HL-60 (cell line): ENCODE results near the gene SLC25A46.

Experiments used
- DNase-seq, 2 experiments: peaks; one replicate each; pipeline ENCODE4 v3.0.0-alpha.2; 2010 to 2020; ENCODE audit warnings: low read depth in 1 of 2, low spot score in 1 of 2
- H3K27ac ChIP-seq: fragments of 250-450 bp; sonication (Bioruptor Pico); replicated peaks from 2 replicates; pipeline ENCODE4 v1.5.1; 2020; ENCODE audit warnings: mild to moderate bottlenecking, moderate library complexity
- H3K27me3 ChIP-seq: fragments of 250-450 bp; sonication (Bioruptor Pico); 2 replicates; pipeline ENCODE4 v1.5.1; 2021; ENCODE audit warnings: mild to moderate bottlenecking, moderate library complexity; ENCODE audit not compliant: insufficient read depth, poor library complexity, severe bottlenecking
- H3K4me3 ChIP-seq: replicated peaks from 2 replicates; pipeline ENCODE4 v1.5.1; 2011; ENCODE audit warnings: mild to moderate bottlenecking, control low read depth, low read length; ENCODE audit not compliant: insufficient read depth
- CTCF ChIP-seq: IDR thresholded peaks from one replicate; pipeline ENCODE4 v1.5.1; 2011; ENCODE audit warnings: low read length, control low read depth, inconsistent platforms; ENCODE audit not compliant: insufficient read depth
- GABPA ChIP-seq: IDR thresholded peaks from 2 replicates; pipeline ENCODE4 v1.6.1; 2012; ENCODE audit warnings: low read depth
- POLR2AphosphoS5 ChIP-seq: IDR thresholded peaks from 2 replicates; pipeline ENCODE4 v1.6.1; 2012; ENCODE audit warnings: low read depth
- REST ChIP-seq: IDR thresholded peaks from 2 replicates; pipeline ENCODE4 v1.6.1; 2012; ENCODE audit warnings: low read depth; ENCODE audit not compliant: insufficient replicate concordance
- SPI1 ChIP-seq: IDR thresholded peaks from 2 replicates; pipeline ENCODE4 v1.6.1; 2012; ENCODE audit warnings: low read depth, mild to moderate bottlenecking, borderline replicate concordance

Gene SLC25A46

GRCh38 chr5:110753600-110753999, 14.8 kb downstream of the SLC25A46 start:
- no peak for TF ChIP-seq GABPA
- no peak for TF ChIP-seq CTCF
- TF ChIP-seq SPI1: no peak
- TF ChIP-seq POLR2AphosphoS5: no peak
- TF ChIP-seq REST: no peak
- no peaks in the 10 kb centered on the region for H3K27me3 ChIP-seq
- no peak overlapping the region for H3K27ac ChIP-seq
- DNase-seq: no peak
- no peak overlapping the region for H3K4me3 ChIP-seq

- Histone ChIP-seq H3K27me3 (no peaks in the 10 kb centered on the region), H3K27ac (no peak overlapping the region)
- TF ChIP-seq CTCF (no peak), REST (no peak)
Measured at GRCh38 chr5:110754181-110754580, 15.4 kb downstream of the SLC25A46 start.

GRCh38 chr5:110757118-110757729, 18.4 kb downstream of the SLC25A46 start:
- DNase-seq: no peak

More at GRCh38 chr5:110754181-110754580, 15.4 kb downstream of the SLC25A46 start:
- DNase-seq: no peak
- H3K4me3 ChIP-seq: no peak overlapping the region

More at GRCh38 chr5:110757118-110757729, 18.4 kb downstream of the SLC25A46 start:
- Histone ChIP-seq H3K27ac (no peak overlapping the region), H3K4me3 (no peak overlapping the region), H3K27me3 (no peaks in the 10 kb centered on the region)
- peak; percentile 10 for TF ChIP-seq CTCF
- no peak for TF ChIP-seq POLR2AphosphoS5
